Measurements from ENCODE around the gene KCNIP4. TPM values are rescaled to one million over a fixed set of nuclear protein-coding genes. Genes with fewer than 3 reads are reported as not detected.

Gene KCNIP4
- total and polyA plus RNA-seq, 4 donors, result not detected

DNA sequence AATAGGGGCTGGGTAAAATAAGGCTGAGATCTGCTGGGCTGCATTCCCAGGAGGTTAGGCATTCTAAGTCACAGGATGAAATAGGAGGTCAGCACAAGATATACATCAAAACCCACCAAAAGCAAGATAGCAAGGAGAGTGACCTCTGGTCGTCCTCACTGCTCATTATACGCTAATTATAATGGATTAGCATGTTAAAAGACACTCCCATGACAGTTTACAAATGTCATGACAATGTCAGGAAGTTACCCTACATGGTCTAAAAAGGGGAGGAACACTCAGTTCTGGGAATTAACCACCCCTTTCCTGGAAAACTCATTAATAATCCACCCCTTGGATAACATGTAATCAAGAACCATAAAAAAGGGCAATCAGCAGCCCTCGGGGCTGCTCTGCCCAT lies 403.6 kb downstream of the KCNIP4 start:
- 54 to 57% methylated on average over 3 of the region's 3 CpGs for WGBS, 2 donors
- intact Hi-C loops (cut with DNase I), result no loop called here
- Histone ChIP-seq H3K27me3 (ENCODE audit: control insufficient read depth in 1 of 2, insufficient read depth in 2 of 2, low read length in 1 of 2) (no peaks in the 10 kb centered on the region), H3K36me3 (ENCODE audit: control insufficient read depth in 1 of 2, insufficient read depth in 2 of 2, low read length in 1 of 2) (no peaks in the 10 kb centered on the region), H3K4me1 (ENCODE audit: control insufficient read depth in 1 of 2, insufficient read depth in 2 of 2, low read length in 2 of 2) (no peaks in the 10 kb centered on the region), H3K27ac (ENCODE audit: low read depth in 1 of 2, low read length in 2 of 2) (no peak overlapping the region), H3K9me3 (ENCODE audit: control insufficient read depth, low read length) (peaks cover 2% of the 10 kb centered on the region), H3K4me3 (ENCODE audit: low read length in 2 of 2) (no peak overlapping the region)
- no peak for DNase-seq
- no peak for ATAC-seq (ENCODE audit: low FRiP score)

DNA sequence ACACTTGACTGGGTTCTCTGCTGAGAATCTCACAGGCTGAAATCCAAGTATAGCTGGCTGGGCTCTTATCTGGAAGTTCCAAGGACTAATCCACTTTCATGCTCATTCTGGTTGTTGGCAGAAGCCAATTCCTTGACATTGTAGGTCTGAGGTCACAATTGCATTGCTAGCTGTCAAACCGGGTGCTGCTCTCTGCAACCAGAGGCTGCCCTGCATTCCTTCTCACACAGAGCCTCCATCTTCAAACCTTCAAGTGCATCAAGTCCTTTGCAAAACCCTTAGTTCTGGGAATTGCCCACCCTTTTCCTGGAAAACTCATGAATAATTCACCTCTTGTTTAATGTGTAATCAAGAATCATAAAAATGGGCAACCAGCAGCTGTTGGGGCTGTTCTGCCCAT lies 404.2 kb downstream of the KCNIP4 start:
- no peaks in the 10 kb centered on the region for H3K36me3 ChIP-seq (ENCODE audit: control insufficient read depth in 1 of 2, insufficient read depth in 2 of 2, low read length in 1 of 2)
- no peaks in the 10 kb centered on the region for H3K4me1 ChIP-seq (ENCODE audit: control insufficient read depth in 1 of 2, insufficient read depth in 2 of 2, low read length in 2 of 2)
- DNase-seq, result no peak
- 6 to 18% methylated on average over 1 of the region's 1 CpG for WGBS, 2 donors
- no peak for ATAC-seq (ENCODE audit: low FRiP score)
- intact Hi-C loops (cut with DNase I), result no loop called here
- H3K4me3 ChIP-seq (ENCODE audit: low read length in 2 of 2), result no peak overlapping the region
- H3K27ac ChIP-seq (ENCODE audit: low read depth in 1 of 2, low read length in 2 of 2), result no peak overlapping the region
- peaks cover 2% of the 10 kb centered on the region for H3K9me3 ChIP-seq (ENCODE audit: control insufficient read depth, low read length)
- no peaks in the 10 kb centered on the region for H3K27me3 ChIP-seq (ENCODE audit: control insufficient read depth in 1 of 2, insufficient read depth in 2 of 2, low read length in 1 of 2)

DNA sequence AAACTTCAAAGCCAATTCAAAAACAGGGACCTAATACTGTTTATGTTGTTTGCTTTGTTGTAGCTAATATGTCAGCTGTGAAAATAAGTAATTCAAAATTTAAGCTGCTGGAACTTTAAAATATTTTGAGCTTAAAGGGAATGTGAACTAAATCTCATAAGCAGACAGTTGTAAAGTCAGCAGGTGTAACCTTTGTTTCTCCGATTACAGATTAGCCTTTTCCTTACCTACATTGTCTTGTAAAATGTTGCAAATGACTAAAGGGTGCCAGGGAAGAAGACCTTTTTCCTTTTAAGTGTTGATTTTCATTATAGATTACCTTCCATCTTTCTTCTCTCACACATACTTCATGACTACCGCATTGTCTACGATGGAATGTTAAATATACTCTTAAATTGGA lies 405.1 kb downstream of the KCNIP4 start:
- DNase-seq (no peak), ATAC-seq (ENCODE audit: low FRiP score) (no peak)
- intact Hi-C loops (cut with DNase I), result no loop called here
- no peaks in the 10 kb centered on the region for H3K27me3 ChIP-seq (ENCODE audit: control insufficient read depth in 1 of 2, insufficient read depth in 2 of 2, low read length in 1 of 2)
- WGBS, 2 donors, result 22 to 35% methylated on average over 3 of the region's 3 CpGs
- no peak overlapping the region for H3K4me3 ChIP-seq (ENCODE audit: low read length in 2 of 2)
- no peaks in the 10 kb centered on the region for H3K4me1 ChIP-seq (ENCODE audit: control insufficient read depth in 1 of 2, insufficient read depth in 2 of 2, low read length in 2 of 2)
- H3K36me3 ChIP-seq (ENCODE audit: control insufficient read depth in 1 of 2, insufficient read depth in 2 of 2, low read length in 1 of 2), result no peaks in the 10 kb centered on the region
- H3K27ac ChIP-seq (ENCODE audit: low read depth in 1 of 2, low read length in 2 of 2), result no peak overlapping the region
- H3K9me3 ChIP-seq (ENCODE audit: control insufficient read depth, low read length), result peaks cover 2% of the 10 kb centered on the region

DNA sequence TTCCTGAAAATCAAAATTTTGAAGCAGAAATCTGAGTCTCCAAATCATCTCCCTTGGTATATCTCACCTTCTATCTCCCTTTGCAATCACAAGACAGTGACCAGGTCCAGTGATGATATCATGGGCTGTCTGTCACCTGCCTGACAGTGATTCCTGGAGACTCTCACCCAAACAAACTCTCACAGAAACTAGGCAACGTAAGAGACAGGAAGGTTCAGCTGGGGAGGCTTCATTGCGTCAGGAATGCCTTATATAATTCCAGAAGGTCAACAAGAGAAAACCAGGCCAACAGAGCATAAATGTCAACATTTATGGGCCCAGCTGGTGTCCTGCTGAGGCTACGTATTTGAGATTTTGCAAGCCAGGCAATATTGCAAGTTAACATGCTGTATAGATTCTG lies 412.7 kb downstream of the KCNIP4 start:
- no peaks in the 10 kb centered on the region for H3K27me3 ChIP-seq (ENCODE audit: control insufficient read depth in 1 of 2, insufficient read depth in 2 of 2, low read length in 1 of 2)
- no peak overlapping the region for H3K27ac ChIP-seq (ENCODE audit: low read depth in 1 of 2, low read length in 2 of 2)
- no peaks in the 10 kb centered on the region for H3K4me1 ChIP-seq (ENCODE audit: control insufficient read depth in 1 of 2, insufficient read depth in 2 of 2, low read length in 2 of 2)
- intact Hi-C loops (cut with DNase I), result no loop called here
- H3K9me3 ChIP-seq (ENCODE audit: control insufficient read depth, low read length), result no peaks in the 10 kb centered on the region
- H3K36me3 ChIP-seq (ENCODE audit: control insufficient read depth in 1 of 2, insufficient read depth in 2 of 2, low read length in 1 of 2), result no peaks in the 10 kb centered on the region
- 50 to 51% methylated on average over 3 of the region's 3 CpGs for WGBS, 2 donors
- no peak overlapping the region for H3K4me3 ChIP-seq (ENCODE audit: low read length in 2 of 2)
- DNase-seq (no peak), ATAC-seq (ENCODE audit: low FRiP score) (no peak)

DNA sequence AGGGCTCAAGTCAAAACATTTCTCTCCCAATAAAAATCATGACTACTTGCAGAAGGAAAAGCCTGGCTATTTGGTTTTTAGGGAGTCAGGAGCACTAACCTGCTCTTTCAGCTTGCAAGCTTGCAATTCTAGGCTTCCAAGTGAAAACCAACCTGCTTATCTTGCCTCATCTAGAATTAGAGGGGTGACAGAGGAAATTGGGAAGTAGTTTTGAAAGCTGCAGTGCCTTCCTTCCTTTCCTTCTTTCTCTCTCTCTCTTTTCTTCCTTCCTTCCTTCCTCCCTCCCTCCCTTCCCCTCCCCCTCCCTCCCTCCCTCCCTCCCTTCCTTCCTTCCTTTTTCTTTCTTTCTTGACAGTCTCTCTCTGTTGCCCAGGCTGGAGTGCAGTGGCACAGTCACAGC lies 417.5 kb downstream of the KCNIP4 start:
- Histone ChIP-seq H3K4me1 (ENCODE audit: control insufficient read depth in 1 of 2, insufficient read depth in 2 of 2, low read length in 2 of 2) (no peaks in the 10 kb centered on the region), H3K27ac (ENCODE audit: low read depth in 1 of 2, low read length in 2 of 2) (no peak overlapping the region), H3K36me3 (ENCODE audit: control insufficient read depth in 1 of 2, insufficient read depth in 2 of 2, low read length in 1 of 2) (no peaks in the 10 kb centered on the region), H3K9me3 (ENCODE audit: control insufficient read depth, low read length) (no peaks in the 10 kb centered on the region), H3K27me3 (ENCODE audit: control insufficient read depth in 1 of 2, insufficient read depth in 2 of 2, low read length in 1 of 2) (no peaks in the 10 kb centered on the region), H3K4me3 (ENCODE audit: low read length in 2 of 2) (no peak overlapping the region)
- intact Hi-C loops (cut with DNase I), result no loop called here
- DNase-seq, result no peak
- ATAC-seq (ENCODE audit: low FRiP score), result no peak

- WGBS, 2 donors, result 59 to 62% methylated on average over 1 of the region's 1 CpG
- intact Hi-C loops (cut with DNase I), result no loop called here
- Histone ChIP-seq H3K27me3 (ENCODE audit: control insufficient read depth in 1 of 2, insufficient read depth in 2 of 2, low read length in 1 of 2) (no peaks in the 10 kb centered on the region), H3K36me3 (ENCODE audit: control insufficient read depth in 1 of 2, insufficient read depth in 2 of 2, low read length in 1 of 2) (no peaks in the 10 kb centered on the region), H3K4me3 (ENCODE audit: low read length in 2 of 2) (no peak overlapping the region), H3K9me3 (ENCODE audit: control insufficient read depth, low read length) (no peaks in the 10 kb centered on the region), H3K4me1 (ENCODE audit: control insufficient read depth in 1 of 2, insufficient read depth in 2 of 2, low read length in 2 of 2) (no peaks in the 10 kb centered on the region), H3K27ac (ENCODE audit: low read depth in 1 of 2, low read length in 2 of 2) (no peak overlapping the region)
- no peak for DNase-seq
- ATAC-seq (ENCODE audit: low FRiP score), result no peak
Observed at GRCh38 chr4:21529214-21529613, 419.4 kb downstream of the KCNIP4 start.

- Histone ChIP-seq H3K36me3 (ENCODE audit: control insufficient read depth in 1 of 2, insufficient read depth in 2 of 2, low read length in 1 of 2) (no peaks in the 10 kb centered on the region), H3K27me3 (ENCODE audit: control insufficient read depth in 1 of 2, insufficient read depth in 2 of 2, low read length in 1 of 2) (no peaks in the 10 kb centered on the region), H3K9me3 (ENCODE audit: control insufficient read depth, low read length) (no peaks in the 10 kb centered on the region), H3K4me3 (ENCODE audit: low read length in 2 of 2) (no peak overlapping the region), H3K27ac (ENCODE audit: low read depth in 1 of 2, low read length in 2 of 2) (no peak overlapping the region), H3K4me1 (ENCODE audit: control insufficient read depth in 1 of 2, insufficient read depth in 2 of 2, low read length in 2 of 2) (no peaks in the 10 kb centered on the region)
- intact Hi-C loops (cut with DNase I), result no loop called here
- DNase-seq (no peak), ATAC-seq (ENCODE audit: low FRiP score) (no peak)
- WGBS, 2 donors, result 85 to 89% methylated on average over 3 of the region's 3 CpGs
Observed at GRCh38 chr4:21522296-21522695, 426.3 kb downstream of the KCNIP4 start.

GRCh38 chr4:21517126-21517859 lies 431.3 kb downstream of the KCNIP4 start:
- H3K9me3 ChIP-seq (ENCODE audit: control insufficient read depth, low read length), result no peaks in the 10 kb centered on the region
- DNase-seq, result no peak
- H3K36me3 ChIP-seq (ENCODE audit: control insufficient read depth in 1 of 2, insufficient read depth in 2 of 2, low read length in 1 of 2), result no peaks in the 10 kb centered on the region
- no peak overlapping the region for H3K27ac ChIP-seq (ENCODE audit: low read depth in 1 of 2, low read length in 2 of 2)
- no peak overlapping the region for H3K4me3 ChIP-seq (ENCODE audit: low read length in 2 of 2)
- WGBS, 2 donors, result 66% methylated on average over 5 of the region's 5 CpGs
- no peaks in the 10 kb centered on the region for H3K27me3 ChIP-seq (ENCODE audit: control insufficient read depth in 1 of 2, insufficient read depth in 2 of 2, low read length in 1 of 2)
- ATAC-seq (ENCODE audit: low FRiP score), result no peak
- no peaks in the 10 kb centered on the region for H3K4me1 ChIP-seq (ENCODE audit: control insufficient read depth in 1 of 2, insufficient read depth in 2 of 2, low read length in 2 of 2)
- intact Hi-C loops (cut with DNase I), result no loop called here

- DNase-seq, result no peak
- H3K27ac ChIP-seq (ENCODE audit: low read depth in 1 of 2, low read length in 2 of 2), result no peak overlapping the region
- 43 to 45% methylated on average over 4 of the region's 4 CpGs for WGBS, 2 donors
- no peaks in the 10 kb centered on the region for H3K9me3 ChIP-seq (ENCODE audit: control insufficient read depth, low read length)
- no peaks in the 10 kb centered on the region for H3K36me3 ChIP-seq (ENCODE audit: control insufficient read depth in 1 of 2, insufficient read depth in 2 of 2, low read length in 1 of 2)
- H3K27me3 ChIP-seq (ENCODE audit: control insufficient read depth in 1 of 2, insufficient read depth in 2 of 2, low read length in 1 of 2), result no peaks in the 10 kb centered on the region
- no peak overlapping the region for H3K4me3 ChIP-seq (ENCODE audit: low read length in 2 of 2)
- ATAC-seq (ENCODE audit: low FRiP score), result no peak
- H3K4me1 ChIP-seq (ENCODE audit: control insufficient read depth in 1 of 2, insufficient read depth in 2 of 2, low read length in 2 of 2), result no peaks in the 10 kb centered on the region
- intact Hi-C loops (cut with DNase I), result no loop called here
Observed at GRCh38 chr4:21514022-21514694, 434.4 kb downstream of the KCNIP4 start.
